ENCODE measurements around the gene NIPBL. TPM values are rescaled to one million over a fixed set of nuclear protein-coding genes. Genes with fewer than 3 reads are reported as not detected.
"Not testable (repeated sequence)": the region's sequence is repeated elsewhere in the genome, so short reads cannot be mapped to it uniquely, and the experiment has no call there.

Gene NIPBL
- total RNA-seq, 3 donors from 2014 or later = 61.9 to 112 (median 69.2) TPM

DNA sequence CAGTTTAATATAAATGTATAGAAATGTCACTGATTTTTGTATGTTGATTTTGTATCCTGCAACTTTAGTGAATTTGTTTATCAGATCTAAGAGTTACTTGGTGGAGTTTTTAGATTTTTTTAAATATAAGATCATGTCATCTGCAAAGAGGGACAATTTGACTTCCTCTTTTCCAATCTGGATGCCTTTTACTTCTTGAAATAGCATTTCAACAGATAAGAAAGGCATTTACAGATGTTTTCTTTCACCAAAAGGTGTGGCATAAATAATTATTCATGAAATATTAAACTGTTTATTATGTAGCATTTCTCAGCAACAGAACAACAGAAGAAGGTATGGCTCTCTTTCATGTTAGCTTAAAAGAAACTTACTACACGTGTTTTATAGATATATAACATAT lies 34.9 kb upstream of the NIPBL start:
- no peak for DNase-seq (ENCODE audit: low spot score in 2 of 2)
- no peaks in the 10 kb centered on the region for H3K9me3 ChIP-seq
- intact Hi-C loops (cut with DNase I; ENCODE audit: low total_unique reads) = no loop called here
- H3K4me1 ChIP-seq = no peaks in the 10 kb centered on the region
- no peaks in the 10 kb centered on the region for H3K36me3 ChIP-seq
- TF ChIP-seq, protein P1, sequence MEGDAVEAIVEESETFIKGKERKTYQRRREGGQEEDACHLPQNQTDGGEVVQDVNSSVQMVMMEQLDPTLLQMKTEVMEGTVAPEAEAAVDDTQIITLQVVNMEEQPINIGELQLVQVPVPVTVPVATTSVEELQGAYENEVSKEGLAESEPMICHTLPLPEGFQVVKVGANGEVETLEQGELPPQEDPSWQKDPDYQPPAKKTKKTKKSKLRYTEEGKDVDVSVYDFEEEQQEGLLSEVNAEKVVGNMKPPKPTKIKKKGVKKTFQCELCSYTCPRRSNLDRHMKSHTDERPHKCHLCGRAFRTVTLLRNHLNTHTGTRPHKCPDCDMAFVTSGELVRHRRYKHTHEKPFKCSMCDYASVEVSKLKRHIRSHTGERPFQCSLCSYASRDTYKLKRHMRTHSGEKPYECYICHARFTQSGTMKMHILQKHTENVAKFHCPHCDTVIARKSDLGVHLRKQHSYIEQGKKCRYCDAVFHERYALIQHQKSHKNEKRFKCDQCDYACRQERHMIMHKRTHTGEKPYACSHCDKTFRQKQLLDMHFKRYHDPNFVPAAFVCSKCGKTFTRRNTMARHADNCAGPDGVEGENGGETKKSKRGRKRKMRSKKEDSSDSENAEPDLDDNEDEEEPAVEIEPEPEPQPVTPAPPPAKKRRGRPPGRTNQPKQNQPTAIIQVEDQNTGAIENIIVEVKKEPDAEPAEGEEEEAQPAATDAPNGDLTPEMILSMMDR (IDR thresholded peaks at IDR 0.05) = no peak
- no peak for TF ChIP-seq POLR2AphosphoS5 (IDR thresholded peaks at IDR 0.05)
- no peak for TF ChIP-seq POLR2A (IDR thresholded peaks at IDR 0.05)
- no peaks in the 10 kb centered on the region for H3K27me3 ChIP-seq
- no peak overlapping the region for H3K27ac ChIP-seq
- H3K4me3 ChIP-seq = no peak overlapping the region

DNA sequence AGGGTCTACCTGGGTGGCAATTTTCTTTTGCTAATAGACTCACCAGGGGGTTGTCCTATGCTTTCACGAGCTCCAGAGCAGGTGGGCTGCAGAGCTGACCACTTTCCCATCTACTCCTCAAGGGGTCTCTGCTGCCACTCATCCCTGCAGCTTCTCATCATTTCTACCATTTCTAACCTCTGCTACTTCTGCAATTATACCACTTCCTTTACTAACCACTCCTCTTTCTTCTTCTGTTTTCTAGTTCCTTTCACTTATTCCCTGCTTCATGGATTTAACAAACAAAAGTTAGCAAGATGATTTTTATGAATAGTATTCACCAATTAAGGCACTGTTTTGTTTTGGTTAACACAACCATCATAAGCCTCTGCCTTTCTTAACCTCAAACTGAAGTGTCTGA lies 34.5 kb upstream of the NIPBL start:
- no peak for DNase-seq (ENCODE audit: low spot score in 2 of 2)
- no peaks in the 10 kb centered on the region for H3K27me3 ChIP-seq
- intact Hi-C loops (cut with DNase I; ENCODE audit: low total_unique reads) = no loop called here
- TF ChIP-seq POLR2A (IDR thresholded peaks at IDR 0.05) (no peak), POLR2AphosphoS5 (IDR thresholded peaks at IDR 0.05) (no peak)
- TF ChIP-seq, protein P1 (IDR thresholded peaks at IDR 0.05) = no peak
- H3K4me3 ChIP-seq = no peak overlapping the region
- H3K9me3 ChIP-seq = no peaks in the 10 kb centered on the region
- no peak overlapping the region for H3K27ac ChIP-seq
- H3K36me3 ChIP-seq = no peaks in the 10 kb centered on the region
- H3K4me1 ChIP-seq = no peaks in the 10 kb centered on the region

GRCh38 chr5:36844305-36844704 lies 32.3 kb upstream of the NIPBL start:
- H3K27me3 ChIP-seq = no peaks in the 10 kb centered on the region
- H3K27ac ChIP-seq = no peak overlapping the region
- no peak for DNase-seq (ENCODE audit: low spot score in 2 of 2)
- H3K36me3 ChIP-seq = no peaks in the 10 kb centered on the region
- intact Hi-C loops (cut with DNase I; ENCODE audit: low total_unique reads) = no loop called here
- TF ChIP-seq POLR2AphosphoS5 (IDR thresholded peaks at IDR 0.05) (no peak), POLR2A (IDR thresholded peaks at IDR 0.05) (no peak)
- TF ChIP-seq, protein P1 (IDR thresholded peaks at IDR 0.05) = no peak
- no peaks in the 10 kb centered on the region for H3K4me1 ChIP-seq
- no peaks in the 10 kb centered on the region for H3K9me3 ChIP-seq
- H3K4me3 ChIP-seq = no peak overlapping the region

DNA sequence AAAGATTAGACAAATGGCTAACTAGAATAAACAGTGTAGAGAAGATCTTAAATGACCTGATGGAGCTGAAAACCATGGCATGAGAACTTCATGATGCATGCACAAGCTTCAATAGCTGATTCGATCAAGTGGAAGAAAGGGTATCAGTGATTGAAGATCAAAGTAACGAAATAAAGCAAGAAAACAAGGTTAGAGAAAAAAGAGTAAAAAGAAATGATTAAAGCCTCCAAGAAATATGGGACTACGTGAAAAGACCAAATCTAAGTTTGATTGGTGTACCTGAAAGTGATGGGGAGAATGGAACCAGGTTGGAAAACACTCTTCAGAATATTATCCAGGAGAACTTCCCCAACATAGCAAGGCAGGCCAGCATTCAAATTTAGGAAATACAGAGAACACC lies 28.0 kb upstream of the NIPBL start:
- H3K4me3 ChIP-seq; H3K27ac ChIP-seq; DNase-seq (ENCODE audit: low spot score in 2 of 2); H3K36me3 ChIP-seq; intact Hi-C loops (cut with DNase I; ENCODE audit: low total_unique reads); H3K9me3 ChIP-seq; H3K27me3 ChIP-seq; H3K4me1 ChIP-seq: not testable (repeated sequence)

- H3K4me1 ChIP-seq; DNase-seq (ENCODE audit: low spot score in 2 of 2); H3K9me3 ChIP-seq; intact Hi-C loops (cut with DNase I; ENCODE audit: low total_unique reads); H3K36me3 ChIP-seq; H3K27ac ChIP-seq; H3K4me3 ChIP-seq; H3K27me3 ChIP-seq: not testable (repeated sequence)
These were observed 23.7 kb upstream of the NIPBL start for GRCh38 chr5:36852903-36853302.

DNA sequence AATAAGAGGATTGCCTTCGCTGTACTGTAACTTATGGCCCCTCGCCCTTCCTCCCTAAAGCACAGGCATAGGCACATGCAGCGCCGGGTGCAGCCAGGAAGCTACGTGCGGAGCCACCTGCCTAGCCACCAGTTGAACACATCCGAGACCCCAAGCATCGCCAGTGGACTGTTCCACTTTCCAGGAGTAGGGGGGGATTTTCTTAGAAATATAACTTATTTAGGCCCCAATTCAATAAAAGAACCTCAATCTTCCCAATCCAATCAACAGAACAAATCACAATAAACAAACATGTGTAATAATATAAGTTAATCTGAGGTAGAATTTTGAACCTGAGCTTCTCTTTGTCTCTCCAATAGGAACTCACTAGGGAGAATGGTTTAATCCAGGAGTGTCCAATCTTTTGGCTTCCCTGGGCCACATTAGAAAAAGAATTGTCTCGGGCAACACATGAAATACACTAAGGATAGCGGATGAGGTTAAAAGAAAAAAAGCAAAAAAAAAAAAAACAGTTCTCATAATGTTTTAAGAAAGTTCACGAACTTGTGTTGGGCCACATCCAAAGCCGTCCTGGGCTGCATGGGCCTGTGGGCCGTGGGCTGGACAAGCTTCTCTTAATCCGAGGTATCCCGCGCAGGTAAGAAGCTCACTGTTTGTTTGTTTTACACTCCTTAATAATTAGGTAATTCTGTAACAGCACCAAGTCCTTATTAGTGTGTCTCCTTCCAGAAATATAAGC lies 22.0 kb upstream of the NIPBL start:
- intact Hi-C loops (cut with DNase I; ENCODE audit: low total_unique reads) = no loop called here
- Histone ChIP-seq H3K4me3 (no peak overlapping the region), H3K27ac (no peak overlapping the region), H3K4me1 (no peaks in the 10 kb centered on the region), H3K36me3 (no peaks in the 10 kb centered on the region), H3K9me3 (no peaks in the 10 kb centered on the region), H3K27me3 (no peaks in the 10 kb centered on the region)
- no peak for TF ChIP-seq POLR2A (IDR thresholded peaks at IDR 0.05)
- DNase-seq (ENCODE audit: low spot score in 2 of 2) = no peak

DNA sequence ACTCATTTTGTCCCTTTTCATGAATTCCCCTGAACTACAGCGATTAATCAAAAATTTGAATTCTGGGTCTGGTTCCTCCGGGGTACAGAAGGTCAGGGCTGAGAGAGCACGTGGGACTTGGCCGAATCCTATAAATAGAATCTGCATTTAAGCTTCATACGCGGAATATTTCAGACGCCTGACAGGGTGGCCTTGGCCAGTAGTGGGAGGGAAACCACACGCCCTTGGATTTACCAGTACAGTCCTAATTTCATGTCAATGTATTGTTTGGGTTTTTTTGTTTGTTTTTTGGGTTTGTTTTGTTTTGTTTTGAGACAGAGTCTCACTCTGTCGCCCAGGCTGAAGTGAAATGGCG lies 21.5 kb upstream of the NIPBL start:
- Histone ChIP-seq H3K27me3 (no peaks in the 10 kb centered on the region), H3K4me1 (no peaks in the 10 kb centered on the region), H3K9me3 (no peaks in the 10 kb centered on the region), H3K27ac (no peak overlapping the region), H3K4me3 (no peak overlapping the region), H3K36me3 (no peaks in the 10 kb centered on the region)
- TF ChIP-seq POLR2AphosphoS5 (IDR thresholded peaks at IDR 0.05) = no peak
- TF ChIP-seq, protein P1 (IDR thresholded peaks at IDR 0.05) = no peak
- no peak for TF ChIP-seq POLR2A (IDR thresholded peaks at IDR 0.05)
- DNase-seq (ENCODE audit: low spot score in 2 of 2) = no peak
- intact Hi-C loops (cut with DNase I; ENCODE audit: low total_unique reads) = no loop called here

Measured in breast epithelium (tissue), 4 donors.